ENCODE data around the gene PHF2.

Gene PHF2

DNA sequence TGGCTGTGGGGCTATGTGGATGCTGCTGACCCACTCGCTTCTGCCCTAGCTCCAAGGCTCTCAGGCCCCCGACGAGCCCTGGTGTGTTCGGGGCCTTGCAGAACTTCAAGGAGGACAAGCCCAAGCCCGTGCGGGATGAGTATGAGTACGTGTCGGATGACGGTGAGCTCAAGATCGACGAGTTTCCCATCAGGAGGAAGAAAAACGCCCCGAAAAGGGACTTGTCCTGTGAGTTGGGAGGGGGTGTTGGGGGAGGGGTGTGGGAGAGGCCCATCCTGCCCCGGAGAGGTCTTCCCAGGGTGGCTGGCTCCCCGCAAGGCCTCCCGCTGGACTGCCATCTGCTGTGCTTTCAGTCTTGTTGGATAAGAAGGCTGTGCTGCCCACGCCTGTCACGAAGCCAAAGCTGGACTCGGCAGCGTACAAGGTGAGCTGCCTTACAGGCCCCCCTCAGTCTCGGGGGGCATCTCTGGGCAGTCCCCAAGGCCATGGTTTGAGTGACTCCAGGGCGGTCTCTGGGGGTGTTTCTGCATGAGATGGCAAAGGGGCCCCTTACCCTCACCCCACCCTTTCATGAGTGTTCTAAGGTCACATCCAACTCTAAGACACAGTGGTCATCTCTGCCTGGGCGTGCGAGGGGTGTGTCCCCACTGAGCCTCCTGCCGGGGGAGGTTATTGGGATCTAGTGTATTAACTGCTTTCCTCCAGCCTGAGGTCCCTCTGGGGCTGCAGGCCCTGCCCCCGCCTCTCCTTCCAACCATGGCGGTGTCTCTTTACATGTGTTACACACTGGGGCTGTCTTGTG is 89.5 kb downstream of the PHF2 start:
- CTCF ChIA-PET = interaction anchor here (1.1 kb wide), 1 partner anchor 19 kb away, joined by 3 read pairs; no protein-coding TSS in a partner anchor

More for the DNA sequence above, 89.5 kb downstream of the PHF2 start:
- H3K27ac ChIP-seq (ENCODE audit: extremely low read depth, low read depth, low read length) = no peak overlapping the region
- H3K36me3 ChIP-seq (ENCODE audit: control insufficient read depth in 2 of 2, insufficient read depth in 1 of 2, low read length in 2 of 2) = peaks cover 0 to 32% of the 10 kb centered on the region in 2 experiments; a peak in 2 of 3 replicates
- H3K4me3 ChIP-seq (ENCODE audit: low read depth, low read length) = no peak overlapping the region
- no peaks in the 10 kb centered on the region for H3K9me3 ChIP-seq (ENCODE audit: control insufficient read depth, insufficient read depth, low read depth, low read length)
- no peak for TF ChIP-seq ZNF221 (tag by site-specific recombination; IDR thresholded peaks at IDR 0.05; ENCODE audit: borderline replicate concordance)
- TF ChIP-seq REPIN1 (tag by site-specific recombination; IDR thresholded peaks at IDR 0.05; ENCODE audit: low read depth) = no peak
- TF ChIP-seq, protein P1, sequence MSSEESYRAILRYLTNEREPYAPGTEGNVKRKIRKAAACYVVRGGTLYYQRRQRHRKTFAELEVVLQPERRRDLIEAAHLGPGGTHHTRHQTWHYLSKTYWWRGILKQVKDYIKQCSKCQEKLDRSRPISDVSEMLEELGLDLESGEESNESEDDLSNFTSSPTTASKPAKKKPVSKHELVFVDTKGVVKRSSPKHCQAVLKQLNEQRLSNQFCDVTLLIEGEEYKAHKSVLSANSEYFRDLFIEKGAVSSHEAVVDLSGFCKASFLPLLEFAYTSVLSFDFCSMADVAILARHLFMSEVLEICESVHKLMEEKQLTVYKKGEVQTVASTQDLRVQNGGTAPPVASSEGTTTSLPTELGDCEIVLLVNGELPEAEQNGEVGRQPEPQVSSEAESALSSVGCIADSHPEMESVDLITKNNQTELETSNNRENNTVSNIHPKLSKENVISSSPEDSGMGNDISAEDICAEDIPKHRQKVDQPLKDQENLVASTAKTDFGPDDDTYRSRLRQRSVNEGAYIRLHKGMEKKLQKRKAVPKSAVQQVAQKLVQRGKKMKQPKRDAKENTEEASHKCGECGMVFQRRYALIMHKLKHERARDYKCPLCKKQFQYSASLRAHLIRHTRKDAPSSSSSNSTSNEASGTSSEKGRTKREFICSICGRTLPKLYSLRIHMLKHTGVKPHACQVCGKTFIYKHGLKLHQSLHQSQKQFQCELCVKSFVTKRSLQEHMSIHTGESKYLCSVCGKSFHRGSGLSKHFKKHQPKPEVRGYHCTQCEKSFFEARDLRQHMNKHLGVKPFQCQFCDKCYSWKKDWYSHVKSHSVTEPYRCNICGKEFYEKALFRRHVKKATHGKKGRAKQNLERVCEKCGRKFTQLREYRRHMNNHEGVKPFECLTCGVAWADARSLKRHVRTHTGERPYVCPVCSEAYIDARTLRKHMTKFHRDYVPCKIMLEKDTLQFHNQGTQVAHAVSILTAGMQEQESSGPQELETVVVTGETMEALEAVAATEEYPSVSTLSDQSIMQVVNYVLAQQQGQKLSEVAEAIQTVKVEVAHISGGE (tag by site-specific recombination; conservative IDR thresholded peaks at IDR 0.05; ENCODE audit: low read depth) = no peak
- TF ChIP-seq BCL11B (tag by site-specific recombination; IDR thresholded peaks at IDR 0.05; ENCODE audit: low read depth) = no peak
- TF ChIP-seq ZNF776 (tag by site-specific recombination; IDR thresholded peaks at IDR 0.05; ENCODE audit: borderline replicate concordance) = no peak
- TF ChIP-seq EGR2 (tag by site-specific recombination; IDR thresholded peaks at IDR 0.05; ENCODE audit: low read depth) = no peak
- TF ChIP-seq ZNF670 (tag by site-specific recombination; IDR thresholded peaks at IDR 0.05; ENCODE audit: low read depth) = no peak
- TF ChIP-seq ZNF19 (tag by site-specific recombination; IDR thresholded peaks at IDR 0.05; ENCODE audit: low read depth) = no peak
- TF ChIP-seq, protein P2, sequence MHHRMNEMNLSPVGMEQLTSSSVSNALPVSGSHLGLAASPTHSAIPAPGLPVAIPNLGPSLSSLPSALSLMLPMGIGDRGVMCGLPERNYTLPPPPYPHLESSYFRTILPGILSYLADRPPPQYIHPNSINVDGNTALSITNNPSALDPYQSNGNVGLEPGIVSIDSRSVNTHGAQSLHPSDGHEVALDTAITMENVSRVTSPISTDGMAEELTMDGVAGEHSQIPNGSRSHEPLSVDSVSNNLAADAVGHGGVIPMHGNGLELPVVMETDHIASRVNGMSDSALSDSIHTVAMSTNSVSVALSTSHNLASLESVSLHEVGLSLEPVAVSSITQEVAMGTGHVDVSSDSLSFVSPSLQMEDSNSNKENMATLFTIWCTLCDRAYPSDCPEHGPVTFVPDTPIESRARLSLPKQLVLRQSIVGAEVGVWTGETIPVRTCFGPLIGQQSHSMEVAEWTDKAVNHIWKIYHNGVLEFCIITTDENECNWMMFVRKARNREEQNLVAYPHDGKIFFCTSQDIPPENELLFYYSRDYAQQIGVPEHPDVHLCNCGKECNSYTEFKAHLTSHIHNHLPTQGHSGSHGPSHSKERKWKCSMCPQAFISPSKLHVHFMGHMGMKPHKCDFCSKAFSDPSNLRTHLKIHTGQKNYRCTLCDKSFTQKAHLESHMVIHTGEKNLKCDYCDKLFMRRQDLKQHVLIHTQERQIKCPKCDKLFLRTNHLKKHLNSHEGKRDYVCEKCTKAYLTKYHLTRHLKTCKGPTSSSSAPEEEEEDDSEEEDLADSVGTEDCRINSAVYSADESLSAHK (tag by site-specific recombination; IDR thresholded peaks at IDR 0.05) = no peak
- TF ChIP-seq, protein P3, sequence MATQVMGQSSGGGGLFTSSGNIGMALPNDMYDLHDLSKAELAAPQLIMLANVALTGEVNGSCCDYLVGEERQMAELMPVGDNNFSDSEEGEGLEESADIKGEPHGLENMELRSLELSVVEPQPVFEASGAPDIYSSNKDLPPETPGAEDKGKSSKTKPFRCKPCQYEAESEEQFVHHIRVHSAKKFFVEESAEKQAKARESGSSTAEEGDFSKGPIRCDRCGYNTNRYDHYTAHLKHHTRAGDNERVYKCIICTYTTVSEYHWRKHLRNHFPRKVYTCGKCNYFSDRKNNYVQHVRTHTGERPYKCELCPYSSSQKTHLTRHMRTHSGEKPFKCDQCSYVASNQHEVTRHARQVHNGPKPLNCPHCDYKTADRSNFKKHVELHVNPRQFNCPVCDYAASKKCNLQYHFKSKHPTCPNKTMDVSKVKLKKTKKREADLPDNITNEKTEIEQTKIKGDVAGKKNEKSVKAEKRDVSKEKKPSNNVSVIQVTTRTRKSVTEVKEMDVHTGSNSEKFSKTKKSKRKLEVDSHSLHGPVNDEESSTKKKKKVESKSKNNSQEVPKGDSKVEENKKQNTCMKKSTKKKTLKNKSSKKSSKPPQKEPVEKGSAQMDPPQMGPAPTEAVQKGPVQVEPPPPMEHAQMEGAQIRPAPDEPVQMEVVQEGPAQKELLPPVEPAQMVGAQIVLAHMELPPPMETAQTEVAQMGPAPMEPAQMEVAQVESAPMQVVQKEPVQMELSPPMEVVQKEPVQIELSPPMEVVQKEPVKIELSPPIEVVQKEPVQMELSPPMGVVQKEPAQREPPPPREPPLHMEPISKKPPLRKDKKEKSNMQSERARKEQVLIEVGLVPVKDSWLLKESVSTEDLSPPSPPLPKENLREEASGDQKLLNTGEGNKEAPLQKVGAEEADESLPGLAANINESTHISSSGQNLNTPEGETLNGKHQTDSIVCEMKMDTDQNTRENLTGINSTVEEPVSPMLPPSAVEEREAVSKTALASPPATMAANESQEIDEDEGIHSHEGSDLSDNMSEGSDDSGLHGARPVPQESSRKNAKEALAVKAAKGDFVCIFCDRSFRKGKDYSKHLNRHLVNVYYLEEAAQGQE (tag by site-specific recombination; IDR thresholded peaks at IDR 0.05) = no peak
- TF ChIP-seq KLF16 (tag by site-specific recombination; IDR thresholded peaks at IDR 0.05) = no peak
- TF ChIP-seq, protein P4, sequence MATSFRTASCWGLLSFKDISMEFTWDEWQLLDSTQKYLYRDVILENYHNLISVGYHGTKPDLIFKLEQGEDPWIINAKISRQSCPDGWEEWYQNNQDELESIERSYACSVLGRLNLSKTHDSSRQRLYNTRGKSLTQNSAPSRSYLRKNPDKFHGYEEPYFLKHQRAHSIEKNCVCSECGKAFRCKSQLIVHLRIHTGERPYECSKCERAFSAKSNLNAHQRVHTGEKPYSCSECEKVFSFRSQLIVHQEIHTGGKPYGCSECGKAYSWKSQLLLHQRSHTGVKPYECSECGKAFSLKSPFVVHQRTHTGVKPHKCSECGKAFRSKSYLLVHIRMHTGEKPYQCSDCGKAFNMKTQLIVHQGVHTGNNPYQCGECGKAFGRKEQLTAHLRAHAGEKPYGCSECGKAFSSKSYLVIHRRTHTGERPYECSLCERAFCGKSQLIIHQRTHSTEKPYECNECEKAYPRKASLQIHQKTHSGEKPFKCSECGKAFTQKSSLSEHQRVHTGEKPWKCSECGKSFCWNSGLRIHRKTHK (tag by site-specific recombination; IDR thresholded peaks at IDR 0.05) = no peak
- TF ChIP-seq, protein P5, sequence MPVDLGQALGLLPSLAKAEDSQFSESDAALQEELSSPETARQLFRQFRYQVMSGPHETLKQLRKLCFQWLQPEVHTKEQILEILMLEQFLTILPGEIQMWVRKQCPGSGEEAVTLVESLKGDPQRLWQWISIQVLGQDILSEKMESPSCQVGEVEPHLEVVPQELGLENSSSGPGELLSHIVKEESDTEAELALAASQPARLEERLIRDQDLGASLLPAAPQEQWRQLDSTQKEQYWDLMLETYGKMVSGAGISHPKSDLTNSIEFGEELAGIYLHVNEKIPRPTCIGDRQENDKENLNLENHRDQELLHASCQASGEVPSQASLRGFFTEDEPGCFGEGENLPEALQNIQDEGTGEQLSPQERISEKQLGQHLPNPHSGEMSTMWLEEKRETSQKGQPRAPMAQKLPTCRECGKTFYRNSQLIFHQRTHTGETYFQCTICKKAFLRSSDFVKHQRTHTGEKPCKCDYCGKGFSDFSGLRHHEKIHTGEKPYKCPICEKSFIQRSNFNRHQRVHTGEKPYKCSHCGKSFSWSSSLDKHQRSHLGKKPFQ (tag by site-specific recombination; IDR thresholded peaks at IDR 0.05) = no peak
- no peak for TF ChIP-seq ZNF558 (tag by site-specific recombination; IDR thresholded peaks at IDR 0.05)
- TF ChIP-seq, protein P6, sequence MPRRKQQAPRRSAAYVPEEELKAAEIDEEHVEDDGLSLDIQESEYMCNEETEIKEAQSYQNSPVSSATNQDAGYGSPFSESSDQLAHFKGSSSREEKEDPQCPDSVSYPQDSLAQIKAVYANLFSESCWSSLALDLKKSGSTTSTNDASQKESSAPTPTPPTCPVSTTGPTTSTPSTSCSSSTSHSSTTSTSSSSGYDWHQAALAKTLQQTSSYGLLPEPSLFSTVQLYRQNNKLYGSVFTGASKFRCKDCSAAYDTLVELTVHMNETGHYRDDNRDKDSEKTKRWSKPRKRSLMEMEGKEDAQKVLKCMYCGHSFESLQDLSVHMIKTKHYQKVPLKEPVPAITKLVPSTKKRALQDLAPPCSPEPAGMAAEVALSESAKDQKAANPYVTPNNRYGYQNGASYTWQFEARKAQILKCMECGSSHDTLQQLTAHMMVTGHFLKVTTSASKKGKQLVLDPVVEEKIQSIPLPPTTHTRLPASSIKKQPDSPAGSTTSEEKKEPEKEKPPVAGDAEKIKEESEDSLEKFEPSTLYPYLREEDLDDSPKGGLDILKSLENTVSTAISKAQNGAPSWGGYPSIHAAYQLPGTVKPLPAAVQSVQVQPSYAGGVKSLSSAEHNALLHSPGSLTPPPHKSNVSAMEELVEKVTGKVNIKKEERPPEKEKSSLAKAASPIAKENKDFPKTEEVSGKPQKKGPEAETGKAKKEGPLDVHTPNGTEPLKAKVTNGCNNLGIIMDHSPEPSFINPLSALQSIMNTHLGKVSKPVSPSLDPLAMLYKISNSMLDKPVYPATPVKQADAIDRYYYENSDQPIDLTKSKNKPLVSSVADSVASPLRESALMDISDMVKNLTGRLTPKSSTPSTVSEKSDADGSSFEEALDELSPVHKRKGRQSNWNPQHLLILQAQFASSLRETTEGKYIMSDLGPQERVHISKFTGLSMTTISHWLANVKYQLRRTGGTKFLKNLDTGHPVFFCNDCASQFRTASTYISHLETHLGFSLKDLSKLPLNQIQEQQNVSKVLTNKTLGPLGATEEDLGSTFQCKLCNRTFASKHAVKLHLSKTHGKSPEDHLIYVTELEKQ (tag by site-specific recombination; IDR thresholded peaks at IDR 0.05; ENCODE audit: borderline replicate concordance) = no peak
- POLR2A ChIA-PET = no interaction called here
- no peaks in the 10 kb centered on the region for H3K4me1 ChIP-seq (ENCODE audit: control insufficient read depth, insufficient read depth, low read length)

Data from HEK293 (cell line).